ENCODE measurements around the gene PMEL. TPM values are rescaled to one million over a fixed set of nuclear protein-coding genes. Genes with fewer than 3 reads are reported as not detected.
A peak's percentile ranks its signal among the peaks of the same experiment; 100 is the strongest.

Gene PMEL
- total and polyA plus RNA-seq, 9 of the 15 experiments (the other 6 are each of a cell fraction or from before 2014, with no cell fraction given): 0.36 to 2.0 (median 0.98) TPM

GRCh38 chr12:55926738-55927587 lies 38.9 kb downstream of the PMEL start (continued):
- TF ChIP-seq, protein P1, sequence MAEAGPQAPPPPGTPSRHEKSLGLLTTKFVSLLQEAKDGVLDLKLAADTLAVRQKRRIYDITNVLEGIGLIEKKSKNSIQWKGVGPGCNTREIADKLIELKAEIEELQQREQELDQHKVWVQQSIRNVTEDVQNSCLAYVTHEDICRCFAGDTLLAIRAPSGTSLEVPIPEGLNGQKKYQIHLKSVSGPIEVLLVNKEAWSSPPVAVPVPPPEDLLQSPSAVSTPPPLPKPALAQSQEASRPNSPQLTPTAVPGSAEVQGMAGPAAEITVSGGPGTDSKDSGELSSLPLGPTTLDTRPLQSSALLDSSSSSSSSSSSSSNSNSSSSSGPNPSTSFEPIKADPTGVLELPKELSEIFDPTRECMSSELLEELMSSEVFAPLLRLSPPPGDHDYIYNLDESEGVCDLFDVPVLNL (CRISPR knock-in tag; IDR thresholded peaks at IDR 0.05; ENCODE audit: low read depth): no peak
- TF ChIP-seq NFATC3 (IDR thresholded peaks at IDR 0.05) (peak; percentile 76; the same call in 1 of the 2 replicates), ESRRA (IDR thresholded peaks at IDR 0.05; ENCODE audit: borderline replicate concordance, low read depth) (peak; percentile 46; the same call in 1 of the 2 replicates), ETV1 (tag; conservative IDR thresholded peaks at IDR 0.05; ENCODE audit: low read depth) (peak; percentile 99), TAF9B (IDR thresholded peaks at IDR 0.05; ENCODE audit: partially characterized antibody) (peak; percentile 60), HDAC2 (IDR thresholded peaks at IDR 0.05) (peak; percentile 71; the same call in 1 of the 2 replicates), NEUROD1 (IDR thresholded peaks at IDR 0.05; ENCODE audit: borderline replicate concordance, low read depth, low read length, partially characterized antibody) (no peak), PHF20 (IDR thresholded peaks at IDR 0.05; ENCODE audit: partially characterized antibody) (peak; percentile 67), BRD4 (IDR thresholded peaks at IDR 0.05) (peak; percentile 59; the same call in 1 of the 2 replicates)
- TF ChIP-seq, protein P2, sequence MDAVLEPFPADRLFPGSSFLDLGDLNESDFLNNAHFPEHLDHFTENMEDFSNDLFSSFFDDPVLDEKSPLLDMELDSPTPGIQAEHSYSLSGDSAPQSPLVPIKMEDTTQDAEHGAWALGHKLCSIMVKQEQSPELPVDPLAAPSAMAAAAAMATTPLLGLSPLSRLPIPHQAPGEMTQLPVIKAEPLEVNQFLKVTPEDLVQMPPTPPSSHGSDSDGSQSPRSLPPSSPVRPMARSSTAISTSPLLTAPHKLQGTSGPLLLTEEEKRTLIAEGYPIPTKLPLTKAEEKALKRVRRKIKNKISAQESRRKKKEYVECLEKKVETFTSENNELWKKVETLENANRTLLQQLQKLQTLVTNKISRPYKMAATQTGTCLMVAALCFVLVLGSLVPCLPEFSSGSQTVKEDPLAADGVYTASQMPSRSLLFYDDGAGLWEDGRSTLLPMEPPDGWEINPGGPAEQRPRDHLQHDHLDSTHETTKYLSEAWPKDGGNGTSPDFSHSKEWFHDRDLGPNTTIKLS (IDR thresholded peaks at IDR 0.05; ENCODE audit: borderline replicate concordance, low read depth): peak; percentile 70; the same call in 1 of the 2 replicates
- TF ChIP-seq, protein P3, sequence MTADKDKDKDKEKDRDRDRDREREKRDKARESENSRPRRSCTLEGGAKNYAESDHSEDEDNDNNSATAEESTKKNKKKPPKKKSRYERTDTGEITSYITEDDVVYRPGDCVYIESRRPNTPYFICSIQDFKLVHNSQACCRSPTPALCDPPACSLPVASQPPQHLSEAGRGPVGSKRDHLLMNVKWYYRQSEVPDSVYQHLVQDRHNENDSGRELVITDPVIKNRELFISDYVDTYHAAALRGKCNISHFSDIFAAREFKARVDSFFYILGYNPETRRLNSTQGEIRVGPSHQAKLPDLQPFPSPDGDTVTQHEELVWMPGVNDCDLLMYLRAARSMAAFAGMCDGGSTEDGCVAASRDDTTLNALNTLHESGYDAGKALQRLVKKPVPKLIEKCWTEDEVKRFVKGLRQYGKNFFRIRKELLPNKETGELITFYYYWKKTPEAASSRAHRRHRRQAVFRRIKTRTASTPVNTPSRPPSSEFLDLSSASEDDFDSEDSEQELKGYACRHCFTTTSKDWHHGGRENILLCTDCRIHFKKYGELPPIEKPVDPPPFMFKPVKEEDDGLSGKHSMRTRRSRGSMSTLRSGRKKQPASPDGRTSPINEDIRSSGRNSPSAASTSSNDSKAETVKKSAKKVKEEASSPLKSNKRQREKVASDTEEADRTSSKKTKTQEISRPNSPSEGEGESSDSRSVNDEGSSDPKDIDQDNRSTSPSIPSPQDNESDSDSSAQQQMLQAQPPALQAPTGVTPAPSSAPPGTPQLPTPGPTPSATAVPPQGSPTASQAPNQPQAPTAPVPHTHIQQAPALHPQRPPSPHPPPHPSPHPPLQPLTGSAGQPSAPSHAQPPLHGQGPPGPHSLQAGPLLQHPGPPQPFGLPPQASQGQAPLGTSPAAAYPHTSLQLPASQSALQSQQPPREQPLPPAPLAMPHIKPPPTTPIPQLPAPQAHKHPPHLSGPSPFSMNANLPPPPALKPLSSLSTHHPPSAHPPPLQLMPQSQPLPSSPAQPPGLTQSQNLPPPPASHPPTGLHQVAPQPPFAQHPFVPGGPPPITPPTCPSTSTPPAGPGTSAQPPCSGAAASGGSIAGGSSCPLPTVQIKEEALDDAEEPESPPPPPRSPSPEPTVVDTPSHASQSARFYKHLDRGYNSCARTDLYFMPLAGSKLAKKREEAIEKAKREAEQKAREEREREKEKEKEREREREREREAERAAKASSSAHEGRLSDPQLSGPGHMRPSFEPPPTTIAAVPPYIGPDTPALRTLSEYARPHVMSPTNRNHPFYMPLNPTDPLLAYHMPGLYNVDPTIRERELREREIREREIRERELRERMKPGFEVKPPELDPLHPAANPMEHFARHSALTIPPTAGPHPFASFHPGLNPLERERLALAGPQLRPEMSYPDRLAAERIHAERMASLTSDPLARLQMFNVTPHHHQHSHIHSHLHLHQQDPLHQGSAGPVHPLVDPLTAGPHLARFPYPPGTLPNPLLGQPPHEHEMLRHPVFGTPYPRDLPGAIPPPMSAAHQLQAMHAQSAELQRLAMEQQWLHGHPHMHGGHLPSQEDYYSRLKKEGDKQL (CRISPR knock-in tag; IDR thresholded peaks at IDR 0.05; ENCODE audit: borderline replicate concordance): 0 out of 2 replicates have a peak, but pooled peaks have one; percentile 7
